Measurements from ENCODE around the gene TCIRG1.

- TF ChIP-seq CTCF (IDR thresholded peaks at IDR 0.05) (no peak), POLR2A (IDR thresholded peaks at IDR 0.05) (no peak)
Measured at GRCh38 chr11:68067991-68068390, 29.2 kb downstream of the TCIRG1 start.

Measured in adrenal gland (tissue), 5 donors.